Neural cell (in vitro differentiated cells): ENCODE results near the gene CKAP5.
"Not testable (repeated sequence)": the region's sequence is repeated elsewhere in the genome, so short reads cannot be mapped to it uniquely, and the experiment has no call there.

Source experiments
- EP300 ChIP-seq: fragments of 450-650 bp; conservative IDR thresholded peaks from 2 replicates; pipeline ENCODE4 v1.6.1; 2014; ENCODE audit warnings: antibody characterized with exemption, mild to moderate bottlenecking, moderate library complexity; ENCODE audit not compliant: poor library complexity, severe bottlenecking
- EZH2 ChIP-seq: fragments of 200-600, 300-800 bp; shearing (Covaris generic), sonication (generic); IDR thresholded peaks from 2 replicates; pipeline ENCODE4 v1.6.1; 2014; ENCODE audit warnings: antibody characterized with exemption, low read length, borderline replicate concordance, mild to moderate bottlenecking; ENCODE audit not compliant: insufficient read depth, poor library complexity, severe bottlenecking
- POLR2AphosphoS5 ChIP-seq: IDR thresholded peaks from 2 replicates; pipeline ENCODE4 v1.6.1; 2012
- RAD21 ChIP-seq: fragments of 450-650 bp; conservative IDR thresholded peaks from 2 replicates; pipeline ENCODE4 v1.6.1; 2014; ENCODE audit warnings: antibody characterized with exemption, mild to moderate bottlenecking, moderate library complexity
- TF ChIP-seq, protein P1 (sequence below): fragments of 450-650 bp; IDR thresholded peaks from 2 replicates; pipeline ENCODE4 v1.5.1; 2014; ENCODE audit warnings: antibody characterized with exemption, mild to moderate bottlenecking, moderate library complexity; ENCODE audit not compliant: poor library complexity, severe bottlenecking

GRCh38 chr11:46799725-46800124, 46.4 kb downstream of the CKAP5 start:
- TF ChIP-seq, protein P1, sequence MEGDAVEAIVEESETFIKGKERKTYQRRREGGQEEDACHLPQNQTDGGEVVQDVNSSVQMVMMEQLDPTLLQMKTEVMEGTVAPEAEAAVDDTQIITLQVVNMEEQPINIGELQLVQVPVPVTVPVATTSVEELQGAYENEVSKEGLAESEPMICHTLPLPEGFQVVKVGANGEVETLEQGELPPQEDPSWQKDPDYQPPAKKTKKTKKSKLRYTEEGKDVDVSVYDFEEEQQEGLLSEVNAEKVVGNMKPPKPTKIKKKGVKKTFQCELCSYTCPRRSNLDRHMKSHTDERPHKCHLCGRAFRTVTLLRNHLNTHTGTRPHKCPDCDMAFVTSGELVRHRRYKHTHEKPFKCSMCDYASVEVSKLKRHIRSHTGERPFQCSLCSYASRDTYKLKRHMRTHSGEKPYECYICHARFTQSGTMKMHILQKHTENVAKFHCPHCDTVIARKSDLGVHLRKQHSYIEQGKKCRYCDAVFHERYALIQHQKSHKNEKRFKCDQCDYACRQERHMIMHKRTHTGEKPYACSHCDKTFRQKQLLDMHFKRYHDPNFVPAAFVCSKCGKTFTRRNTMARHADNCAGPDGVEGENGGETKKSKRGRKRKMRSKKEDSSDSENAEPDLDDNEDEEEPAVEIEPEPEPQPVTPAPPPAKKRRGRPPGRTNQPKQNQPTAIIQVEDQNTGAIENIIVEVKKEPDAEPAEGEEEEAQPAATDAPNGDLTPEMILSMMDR: not testable (repeated sequence)
- TF ChIP-seq EP300, EZH2, RAD21, POLR2AphosphoS5: not testable (repeated sequence)
